ENCODE data around the gene ZNF786. TPM values are rescaled to one million over a fixed set of nuclear protein-coding genes. Genes with fewer than 3 reads are reported as not detected.
"Not testable (repeated sequence)": the region's sequence is repeated elsewhere in the genome, so short reads cannot be mapped to it uniquely, and the experiment has no call there.

Gene ZNF786
- total RNA-seq, 1 donor from 2014 or later = 5.4 TPM

GRCh38 chr7:149067869-149068268 is 22.6 kb downstream of the ZNF786 start:
- DNase-seq = no peak
- H3K4me3 ChIP-seq = no peak overlapping the region
- H3K36me3 ChIP-seq = peaks cover 36% of the 10 kb centered on the region
- no peak for TF ChIP-seq CTCF (IDR thresholded peaks at IDR 0.05)
- H3K27ac ChIP-seq = no peak overlapping the region
- ATAC-seq = no peak
- peaks cover 3% of the 10 kb centered on the region for H3K4me1 ChIP-seq
- intact Hi-C loops (cut with DNase I) = loop anchor here (10.0 kb wide), 1 partner anchor 63 kb away; no protein-coding TSS in a partner anchor
- no peaks in the 10 kb centered on the region for H3K27me3 ChIP-seq (ENCODE audit: low read depth)
- no peaks in the 10 kb centered on the region for H3K9me3 ChIP-seq

- ATAC-seq (no peak), DNase-seq (no peak)
- Histone ChIP-seq H3K4me3 (no peak overlapping the region), H3K27ac (no peak overlapping the region), H3K36me3 (no peaks in the 10 kb centered on the region), H3K4me1 (peaks cover 3% of the 10 kb centered on the region), H3K9me3 (no peaks in the 10 kb centered on the region), H3K27me3 (ENCODE audit: low read depth) (no peaks in the 10 kb centered on the region)
- no peak for TF ChIP-seq CTCF (IDR thresholded peaks at IDR 0.05)
- intact Hi-C loops (cut with DNase I) = loop anchor here (10.0 kb wide), 1 partner anchor 59 kb away; no protein-coding TSS in a partner anchor
Observed at GRCh38 chr7:149063476-149063875, 27.0 kb downstream of the ZNF786 start.

GRCh38 chr7:149062217-149062899 is 28.2 kb downstream of the ZNF786 start:
- intact Hi-C loops (cut with DNase I) = loop anchor here (10.0 kb wide), 1 partner anchor 58 kb away; no protein-coding TSS in a partner anchor
- DNase-seq; H3K4me3 ChIP-seq; H3K27me3 ChIP-seq (ENCODE audit: low read depth); H3K4me1 ChIP-seq; H3K27ac ChIP-seq; H3K9me3 ChIP-seq; H3K36me3 ChIP-seq; ATAC-seq: not testable (repeated sequence)

- intact Hi-C loops (cut with DNase I) = loop anchor here (10.0 kb wide), 1 partner anchor 55 kb away; no protein-coding TSS in a partner anchor
- no peaks in the 10 kb centered on the region for H3K4me1 ChIP-seq
- H3K27me3 ChIP-seq (ENCODE audit: low read depth) = no peaks in the 10 kb centered on the region
- H3K9me3 ChIP-seq = no peaks in the 10 kb centered on the region
- DNase-seq = no peak
- H3K27ac ChIP-seq = no peak overlapping the region
- H3K4me3 ChIP-seq = no peak overlapping the region
- no peaks in the 10 kb centered on the region for H3K36me3 ChIP-seq
- ATAC-seq = no peak
- no peak for TF ChIP-seq CTCF (IDR thresholded peaks at IDR 0.05)
Observed at GRCh38 chr7:149060156-149060555, 30.4 kb downstream of the ZNF786 start.

GRCh38 chr7:149053885-149054284 is 36.6 kb downstream of the ZNF786 start:
- intact Hi-C loops (cut with DNase I) = no loop called here

More at GRCh38 chr7:149053885-149054284, 36.6 kb downstream of the ZNF786 start:
- Histone ChIP-seq H3K4me1 (no peaks in the 10 kb centered on the region), H3K4me3 (no peak overlapping the region), H3K27me3 (ENCODE audit: low read depth) (no peaks in the 10 kb centered on the region), H3K36me3 (no peaks in the 10 kb centered on the region), H3K27ac (no peak overlapping the region), H3K9me3 (no peaks in the 10 kb centered on the region)
- DNase-seq (no peak), ATAC-seq (no peak)
- TF ChIP-seq CTCF (IDR thresholded peaks at IDR 0.05) = no peak
